ENCODE measurements around the gene EPG5.

GRCh38 chr18:45981821-45982220, 14.7 kb upstream of the EPG5 start:
- no peak for TF ChIP-seq EZH2 (IDR thresholded peaks at IDR 0.05; ENCODE audit: borderline replicate concordance, low read length)
- no peak for TF ChIP-seq CTCF (IDR thresholded peaks at IDR 0.05; ENCODE audit: low read length)

Measured in OCI-LY1 (cell line).